Muscle of leg (tissue), 11 donors: ENCODE results near the gene NRROS. TPM values are rescaled to one million over a fixed set of nuclear protein-coding genes. Genes with fewer than 3 reads are reported as not detected.

Experiments
- DNase-seq: peaks from one replicate; pipeline ENCODE4 v3.0.0; 2013
- H3K27ac ChIP-seq: one replicate; pipeline ENCODE4 v1.5.1; 2013; ENCODE audit warnings: mild to moderate bottlenecking, low read length, control low read depth
- H3K27me3 ChIP-seq: one replicate; pipeline ENCODE4 v1.6.1; 2013; ENCODE audit warnings: low read length; ENCODE audit not compliant: control insufficient read depth, insufficient read depth
- H3K36me3 ChIP-seq: one replicate; pipeline ENCODE4 v1.6.1; 2013; ENCODE audit warnings: low read length; ENCODE audit not compliant: control insufficient read depth, insufficient read depth
- H3K4me1 ChIP-seq: one replicate; pipeline ENCODE4 v1.6.1; 2013; ENCODE audit warnings: low read length; ENCODE audit not compliant: control insufficient read depth, insufficient read depth
- H3K4me3 ChIP-seq: one replicate; pipeline ENCODE4 v1.5.1; 2013; ENCODE audit warnings: low read length, control low read depth
- H3K9me3 ChIP-seq: replicated peaks from 2 replicates; pipeline ENCODE4 v1.6.1; 2013; ENCODE audit warnings: low read depth, low read length; ENCODE audit not compliant: control insufficient read depth
- WGBS: methylation state at CpG from one replicate; pipeline ENCODE4 v1.1.5; 2013; ENCODE audit warnings: missing lambda C conversion rate; ENCODE audit not compliant: insufficient coverage; 5-methylcytosine and 5-hydroxymethylcytosine counted together
- polyA plus RNA-seq, 8 donors: library from polyadenylated mRNA; unstranded; fragments of 120-200 nt; gene quantifications; one replicate each; pipeline versions ENCODE4 v1.2.1 to v1.2.3, GENCODE V29; 2013; ENCODE audit warnings: inconsistent platforms in 1 of 8, low replicate concordance in 1 of 8; ENCODE audit not compliant: insufficient read length in 8 of 8, insufficient read depth in 1 of 8
- total RNA-seq: library from RNA; stranded (reverse); fragments of 120-200 nt; gene quantifications from one replicate; pipeline ENCODE4 v1.2.4, GENCODE V29; 2013

The NRROS gene
- total and polyA plus RNA-seq, 9 donors = 2.8 to 6.1 (median 5.1) TPM

DNA sequence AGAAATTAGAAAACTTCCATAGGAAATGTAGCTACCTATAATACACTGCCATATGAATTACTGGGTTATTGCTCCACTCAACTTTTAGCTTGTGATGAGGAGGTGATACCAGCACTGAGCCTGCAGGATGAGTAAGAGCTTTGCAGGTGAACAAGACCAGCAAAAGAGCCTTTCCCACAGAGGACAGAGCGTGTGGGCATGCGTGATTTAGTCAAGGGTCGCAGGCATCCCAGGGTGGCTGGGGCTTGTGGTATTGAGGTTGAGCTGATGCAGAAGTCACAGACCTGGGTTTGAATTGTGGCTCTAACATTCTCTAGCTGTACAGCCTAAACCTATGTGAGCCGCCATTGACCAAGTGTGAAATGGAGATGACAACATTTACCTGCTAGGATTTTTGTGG lies 5.6 kb downstream of the NRROS start:
- no peak for DNase-seq
- 86% methylated on average over 1 of the region's 4 CpGs for WGBS
- H3K4me1 ChIP-seq = no peaks in the 10 kb centered on the region

DNA sequence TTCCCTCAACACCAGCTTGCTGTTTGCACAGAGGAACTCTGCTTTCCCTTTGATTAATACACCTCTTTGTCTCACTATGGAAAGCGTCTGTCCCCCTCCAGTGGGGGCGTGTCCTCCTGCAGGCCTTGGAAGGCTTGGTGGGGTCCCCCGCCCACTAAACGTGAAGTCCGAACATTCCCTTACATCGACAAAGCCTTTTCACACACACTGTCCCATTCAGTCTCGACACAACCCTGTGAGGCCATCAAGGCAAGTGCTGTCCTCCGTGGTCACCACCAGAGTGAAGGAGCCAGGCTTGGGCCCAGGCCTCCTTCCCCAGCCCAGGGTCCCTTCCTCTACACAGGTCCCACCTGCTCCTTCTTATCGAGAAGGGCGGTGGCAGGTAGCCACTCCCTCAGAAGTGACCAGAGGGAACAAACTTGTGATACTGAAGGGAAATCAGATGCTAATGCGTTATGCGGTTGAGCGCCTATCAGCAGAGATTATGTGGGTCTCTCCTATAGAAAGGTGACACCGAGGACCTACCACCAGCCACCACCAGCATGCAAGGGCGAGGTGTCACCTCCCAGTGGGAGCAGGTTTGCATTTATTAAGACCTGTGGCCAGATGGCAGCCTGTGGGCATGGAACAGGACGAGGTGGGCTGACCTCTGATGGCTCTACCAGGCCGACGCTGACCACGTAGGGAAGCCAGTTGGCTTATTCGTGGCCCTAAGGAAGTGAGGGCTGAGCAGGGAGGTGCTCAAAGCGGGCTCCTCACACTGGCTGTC lies 6.6 kb downstream of the NRROS start:
- H3K9me3 ChIP-seq = no peaks in the 10 kb centered on the region
- H3K27ac ChIP-seq = no peak overlapping the region
- H3K27me3 ChIP-seq = no peaks in the 10 kb centered on the region
- H3K4me3 ChIP-seq = no peak overlapping the region
- 78% methylated on average over 18 of the region's 21 CpGs for WGBS
- H3K4me1 ChIP-seq = no peaks in the 10 kb centered on the region
- no peak for DNase-seq
- H3K36me3 ChIP-seq = no peaks in the 10 kb centered on the region

More for the DNA sequence above, 5.6 kb downstream of the NRROS start:
- H3K36me3 ChIP-seq = no peaks in the 10 kb centered on the region
- no peak overlapping the region for H3K4me3 ChIP-seq
- peaks cover 2% of the 10 kb centered on the region for H3K27me3 ChIP-seq
- no peak overlapping the region for H3K27ac ChIP-seq
- H3K9me3 ChIP-seq = no peaks in the 10 kb centered on the region

- 89% methylated on average over 9 of the region's 17 CpGs for WGBS
- H3K27ac ChIP-seq = no peak overlapping the region
- no peaks in the 10 kb centered on the region for H3K36me3 ChIP-seq
- no peak overlapping the region for H3K4me3 ChIP-seq
- no peaks in the 10 kb centered on the region for H3K4me1 ChIP-seq
- H3K9me3 ChIP-seq = no peaks in the 10 kb centered on the region
- no peaks in the 10 kb centered on the region for H3K27me3 ChIP-seq
- DNase-seq = no peak
These were observed 7.2 kb downstream of the NRROS start for GRCh38 chr3:196646666-196647216.

- Histone ChIP-seq H3K27me3 (no peaks in the 10 kb centered on the region), H3K27ac (no peak overlapping the region), H3K9me3 (no peaks in the 10 kb centered on the region), H3K4me3 (no peak overlapping the region), H3K36me3 (no peaks in the 10 kb centered on the region), H3K4me1 (no peaks in the 10 kb centered on the region)
- 77% methylated on average over 3 of the region's 6 CpGs for WGBS
- DNase-seq = peak; percentile 49
These were observed 11.3 kb downstream of the NRROS start for GRCh38 chr3:196650740-196651311.

DNA sequence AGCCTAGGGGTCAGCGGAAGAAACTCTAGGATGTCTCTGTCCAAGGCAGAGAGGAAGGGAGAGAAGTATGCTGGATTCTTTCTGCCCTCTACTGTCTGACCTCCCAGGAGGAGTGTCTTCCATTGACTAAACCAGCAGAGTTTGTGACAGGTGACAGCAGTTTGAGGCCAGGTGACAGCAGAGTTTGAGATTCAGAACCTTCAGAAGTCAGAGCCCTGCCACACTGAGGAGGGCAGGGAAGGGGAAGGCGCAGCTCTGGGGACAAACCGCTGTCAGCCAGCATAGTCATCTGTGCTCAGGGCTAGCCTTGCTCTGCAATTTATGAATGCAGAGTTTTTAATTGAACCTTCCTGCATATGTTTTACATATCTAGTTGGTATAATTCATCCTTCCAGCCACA lies 12.3 kb downstream of the NRROS start:
- WGBS = 100% methylated on average over 1 of the region's 3 CpGs
- no peaks in the 10 kb centered on the region for H3K4me1 ChIP-seq
- H3K9me3 ChIP-seq = no peaks in the 10 kb centered on the region
- peak overlapping the region; percentile 7 for H3K27ac ChIP-seq
- no peak for DNase-seq
- no peak overlapping the region for H3K4me3 ChIP-seq
- no peaks in the 10 kb centered on the region for H3K27me3 ChIP-seq
- no peaks in the 10 kb centered on the region for H3K36me3 ChIP-seq

DNA sequence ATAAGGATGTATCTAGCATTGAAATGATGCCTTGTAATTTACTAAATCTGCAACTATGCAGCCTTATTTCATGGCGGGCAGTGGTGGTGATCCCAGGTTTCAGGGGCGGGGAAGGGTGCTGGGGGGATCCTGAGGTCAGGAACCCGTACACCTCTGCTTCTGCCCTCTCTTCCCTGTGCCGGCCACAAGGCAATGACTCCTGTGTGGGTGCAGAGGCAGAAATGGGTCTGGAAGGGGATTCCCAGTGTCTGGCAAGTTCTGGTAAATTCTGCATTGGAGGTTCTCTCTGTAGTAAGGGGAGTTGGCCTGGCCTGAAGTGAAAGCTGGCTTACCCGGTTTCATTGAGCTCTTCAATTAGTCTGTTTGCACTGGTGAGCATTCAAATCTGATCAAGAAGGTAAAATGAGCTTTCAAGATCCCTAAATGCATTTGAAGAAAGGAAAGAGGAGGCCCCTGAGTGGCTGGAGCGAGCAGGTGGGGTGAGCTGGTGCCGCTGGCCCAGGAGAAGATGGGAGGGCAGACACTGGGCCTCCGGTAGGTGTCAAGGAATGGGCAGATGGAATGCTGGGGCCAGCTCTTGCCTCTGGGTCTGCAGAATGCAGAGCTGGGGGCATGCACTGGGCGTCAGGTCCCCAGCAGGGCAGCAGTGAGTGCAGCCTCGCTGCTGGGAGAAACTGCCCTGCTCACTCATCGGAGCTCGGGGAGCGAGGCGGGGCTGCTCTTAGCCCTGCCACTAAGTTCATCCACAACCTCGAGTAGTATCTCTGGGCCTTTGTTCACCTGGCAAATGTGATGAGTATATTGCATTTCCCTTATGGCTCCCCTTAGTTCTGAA lies 13.7 kb downstream of the NRROS start:
- no peaks in the 10 kb centered on the region for H3K27me3 ChIP-seq
- H3K9me3 ChIP-seq = no peaks in the 10 kb centered on the region
- no peaks in the 10 kb centered on the region for H3K4me1 ChIP-seq
- no peak overlapping the region for H3K27ac ChIP-seq
- DNase-seq = no peak
- no peak overlapping the region for H3K4me3 ChIP-seq
- WGBS = 65% methylated on average over 10 of the region's 15 CpGs
- H3K36me3 ChIP-seq = no peaks in the 10 kb centered on the region

DNA sequence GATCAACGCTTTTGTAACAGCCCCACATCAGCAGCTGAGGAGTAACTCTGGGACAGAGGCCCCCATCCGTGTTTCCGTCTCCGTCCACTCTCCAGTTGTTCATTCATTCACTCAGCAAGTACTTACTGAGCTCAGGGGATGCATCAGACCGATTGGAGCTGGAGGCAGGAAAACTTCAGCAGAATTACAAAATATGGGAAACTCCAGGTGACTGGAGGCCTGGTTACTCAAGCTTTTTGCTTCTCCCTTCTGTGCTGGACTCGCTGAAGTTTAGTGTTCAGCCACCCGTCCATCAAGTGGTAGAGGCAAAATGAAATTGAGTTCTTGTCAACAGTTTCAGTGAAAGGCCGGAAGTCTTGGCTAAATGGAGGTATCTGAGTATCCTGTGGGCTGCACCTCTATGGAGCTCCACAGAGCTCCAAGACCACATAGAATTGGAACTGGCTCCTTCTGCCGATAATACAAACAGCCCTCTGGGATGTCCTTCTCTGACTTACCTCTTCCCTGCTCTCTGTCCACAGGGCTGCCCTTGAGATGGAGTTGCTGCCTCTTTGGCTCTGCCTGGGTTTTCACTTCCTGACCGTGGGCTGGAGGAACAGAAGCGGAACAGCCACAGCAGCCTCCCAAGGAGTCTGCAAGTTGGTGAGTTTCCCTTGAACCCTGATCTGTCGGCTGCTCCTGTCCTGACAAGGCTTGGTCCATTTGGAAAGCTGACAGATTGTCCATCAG lies 14.7 kb downstream of the NRROS start:
- no peak overlapping the region for H3K27ac ChIP-seq

GRCh38 chr3:196654735-196655090 lies 15.2 kb downstream of the NRROS start:
- Histone ChIP-seq H3K4me3 (no peak overlapping the region), H3K36me3 (no peaks in the 10 kb centered on the region), H3K9me3 (no peaks in the 10 kb centered on the region), H3K4me1 (no peaks in the 10 kb centered on the region), H3K27ac (no peak overlapping the region), H3K27me3 (no peaks in the 10 kb centered on the region)
- no peak for DNase-seq
- WGBS = 87% methylated on average over 6 of the region's 7 CpGs

More for the DNA sequence above, 14.7 kb downstream of the NRROS start:
- DNase-seq = no peak
- no peaks in the 10 kb centered on the region for H3K9me3 ChIP-seq
- H3K4me3 ChIP-seq = no peak overlapping the region
- WGBS = 80% methylated on average over 10 of the region's 12 CpGs
- H3K27me3 ChIP-seq = no peaks in the 10 kb centered on the region
- H3K4me1 ChIP-seq = no peaks in the 10 kb centered on the region
- no peaks in the 10 kb centered on the region for H3K36me3 ChIP-seq

DNA sequence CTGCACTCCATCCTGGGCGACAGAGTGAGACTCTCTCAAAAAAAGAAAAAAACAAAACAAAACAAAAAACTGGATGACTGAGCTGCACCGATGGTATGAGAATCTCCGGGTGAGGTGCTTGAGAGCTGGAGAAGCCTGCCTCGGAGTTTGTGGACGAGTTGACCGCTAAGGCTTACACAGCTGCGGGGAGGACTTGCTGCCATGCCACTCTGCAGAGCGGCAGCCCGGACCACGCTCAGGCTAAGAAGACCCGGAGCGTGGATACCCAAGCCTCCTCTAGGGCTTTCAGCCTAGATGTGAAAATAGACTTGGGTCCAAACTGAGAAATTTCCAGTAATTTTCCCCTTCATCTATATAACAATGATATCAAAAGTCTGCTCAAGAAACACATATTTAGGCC lies 16.0 kb downstream of the NRROS start:
- Histone ChIP-seq H3K36me3 (no peaks in the 10 kb centered on the region), H3K4me3 (no peak overlapping the region)
- 91% methylated on average over 6 of the region's 12 CpGs for WGBS

More for the DNA sequence above, 16.0 kb downstream of the NRROS start:
- Histone ChIP-seq H3K4me1 (no peaks in the 10 kb centered on the region), H3K9me3 (no peaks in the 10 kb centered on the region), H3K27me3 (no peaks in the 10 kb centered on the region), H3K27ac (no peak overlapping the region)
- DNase-seq = no peak
